H1 (cell line): ENCODE measurements around the gene RNF26. TPM values are rescaled to one million over a fixed set of nuclear protein-coding genes. Genes with fewer than 3 reads are reported as not detected.

Source experiments
- CTCF ChIA-PET: fragments of 300-600 bp; sonication (Branson Sonifier 250); formaldehyde crosslinking; loops from one replicate; lab custom pipeline; 2021; ENCODE audit not compliant: partially characterized antibody; lab: Charles Lee
- POLR2A ChIA-PET: fragments of 300-600 bp; sonication (Branson Sonifier 250); formaldehyde crosslinking; loops from one replicate; lab custom pipeline; 2021; ENCODE audit warnings: inconsistent platforms; ENCODE audit not compliant: partially characterized antibody; lab: Charles Lee
- DNase-seq, 2 experiments: peaks; one replicate each; pipeline versions ENCODE4 v3.0.0 to v3.0.0-alpha.2; 2010 to 2022; ENCODE audit warnings: low spot score in 2 of 2, low read depth in 1 of 2, mixed read lengths in 1 of 2
- FAIRE-seq: peaks from 2 replicates; lab custom pipeline; 2011; peaks lifted over from hg19 to GRCh38; lab: Jason Lieb, UNC
- H2AFZ ChIP-seq: 2 replicates; pipeline ENCODE4 v1.8.1; 2012; ENCODE audit warnings: low read length, inconsistent platforms
- H2AK5ac ChIP-seq: 2 replicates; pipeline ENCODE4 v1.6.1; 2013; ENCODE audit warnings: low read depth, low read length
- H2BK120ac ChIP-seq: replicated peaks from 2 replicates; pipeline ENCODE3; 2013; ENCODE audit warnings: low read depth, low read length, inconsistent platforms
- H2BK12ac ChIP-seq: 2 replicates; pipeline ENCODE4 v1.6.1; 2013; ENCODE audit warnings: low read depth, low read length
- H2BK15ac ChIP-seq: 2 replicates; pipeline ENCODE4 v1.6.1; 2013; ENCODE audit warnings: low read length
- H2BK20ac ChIP-seq: 2 replicates; pipeline ENCODE4 v1.6.1; 2013; ENCODE audit warnings: low read length
- H2BK5ac ChIP-seq: 2 replicates; pipeline ENCODE4 v1.6.1; 2013; ENCODE audit warnings: low read depth, low read length
- H3K14ac ChIP-seq: 2 replicates; pipeline ENCODE4 v1.6.1; 2013; ENCODE audit warnings: inconsistent platforms; ENCODE audit not compliant: insufficient read length
- H3K18ac ChIP-seq: 2 replicates; pipeline ENCODE4 v1.6.1; 2013; ENCODE audit warnings: low read length; ENCODE audit errors: extremely low read depth
- H3K23ac ChIP-seq: 2 replicates; pipeline ENCODE4 v1.6.1; 2013; ENCODE audit warnings: inconsistent platforms; ENCODE audit not compliant: insufficient read length
- H3K23me2 ChIP-seq: 2 replicates; pipeline ENCODE4 v1.6.1; 2013; ENCODE audit warnings: low read depth, low read length
- H3K27ac ChIP-seq: 2 replicates; pipeline ENCODE4 v1.6.1; 2011; ENCODE audit warnings: low read depth, low read length, inconsistent platforms
- H3K27me3 ChIP-seq, 4 experiments: replicated peaks in 1 of 4; 1 replicate in 1 of 4; 2 replicates in 3 of 4; pipeline versions ENCODE4 v1.6.1 to v1.8.1; 2011 to 2013; ENCODE audit warnings: low read length in 3 of 4, mild to moderate bottlenecking in 3 of 4, inconsistent platforms in 2 of 4, mixed read lengths in 2 of 4, moderate library complexity in 1 of 4; ENCODE audit not compliant: control insufficient read depth in 3 of 4, insufficient read depth in 3 of 4; ENCODE audit errors: extremely low read depth in 1 of 4
- H3K36me3 ChIP-seq, 4 experiments: 2 replicates each; pipeline versions ENCODE4 v1.6.1 to v1.8.1; 2011 to 2013; ENCODE audit warnings: mild to moderate bottlenecking in 4 of 4, low read length in 3 of 4, moderate library complexity in 2 of 4, control low read depth in 1 of 4, inconsistent platforms in 1 of 4; ENCODE audit not compliant: insufficient read depth in 4 of 4, control insufficient read depth in 2 of 4
- H3K4ac ChIP-seq: replicated peaks from 2 replicates; pipeline ENCODE3; 2013; ENCODE audit warnings: low read length, low read depth, mixed read lengths, inconsistent platforms; ENCODE audit not compliant: insufficient read length
- H3K4me1 ChIP-seq, 4 experiments: replicated peaks in 1 of 4; 1 replicate in 1 of 4; 2 replicates in 3 of 4; pipeline versions ENCODE4 v1.6.1 to v1.8.1; 2011 to 2013; ENCODE audit warnings: low read length in 3 of 4, inconsistent platforms in 2 of 4, mixed read lengths in 1 of 4; ENCODE audit not compliant: insufficient read depth in 4 of 4, control insufficient read depth in 3 of 4
- H3K4me2 ChIP-seq, 2 experiments: 2 replicates each; pipeline versions ENCODE4 v1.6.1 to v1.8.1; 2011 to 2013; ENCODE audit warnings: low read depth in 2 of 2, low read length in 2 of 2, control low read depth in 1 of 2, inconsistent platforms in 1 of 2, mild to moderate bottlenecking in 1 of 2; ENCODE audit not compliant: insufficient read depth in 1 of 2
- H3K4me3 ChIP-seq, 4 experiments: fragments of 200-600, 300-600 bp in 1 of 4; sonication (generic), shearing (Covaris generic), sonication (Bioruptor Twin) in 1 of 4; 2 replicates each; pipeline versions ENCODE4 v1.5.1 to v1.8.1; 2011 to 2016; ENCODE audit warnings: low read length in 4 of 4, low read depth in 3 of 4, control low read depth in 2 of 4, inconsistent platforms in 2 of 4, mild to moderate bottlenecking in 2 of 4, mixed read lengths in 1 of 4, moderate library complexity in 1 of 4; ENCODE audit not compliant: insufficient read depth in 2 of 4; ENCODE audit errors: extremely low read depth in 1 of 4
- H3K56ac ChIP-seq: replicated peaks from 2 replicates; pipeline ENCODE3; 2013; ENCODE audit warnings: low read depth, mild to moderate bottlenecking, mixed read lengths, low read length, inconsistent platforms; ENCODE audit not compliant: insufficient read length
- H3K79me1 ChIP-seq: 2 replicates; pipeline ENCODE4 v1.6.1; 2013; ENCODE audit warnings: low read depth, low read length, control low read depth
- H3K79me2 ChIP-seq, 2 experiments: 2 replicates each; pipeline versions ENCODE4 v1.6.1 to v1.8.1; 2012 to 2013; ENCODE audit warnings: low read length in 2 of 2, mild to moderate bottlenecking in 2 of 2, inconsistent platforms in 1 of 2; ENCODE audit not compliant: insufficient read depth in 2 of 2, control insufficient read depth in 1 of 2
- H3K9ac ChIP-seq, 4 experiments: replicated peaks in 1 of 4; 1 replicate in 1 of 4; 2 replicates in 3 of 4; pipeline versions ENCODE4 v1.6.1 to v1.8.1; 2011 to 2013; ENCODE audit warnings: low read depth in 3 of 4, low read length in 3 of 4, control low read depth in 2 of 4, mild to moderate bottlenecking in 2 of 4, moderate library complexity in 2 of 4, inconsistent platforms in 1 of 4; ENCODE audit errors: extremely low read depth in 1 of 4
- H3K9me3 ChIP-seq, 2 experiments: 2 replicates each; pipeline versions ENCODE4 v1.6.1 to v1.8.1; 2012 to 2013; ENCODE audit warnings: mild to moderate bottlenecking in 2 of 2, moderate library complexity in 2 of 2, control low read depth in 1 of 2, inconsistent platforms in 1 of 2, low read depth in 1 of 2, low read length in 1 of 2, mixed read lengths in 1 of 2; ENCODE audit not compliant: insufficient read depth in 2 of 2
- H4K20me1 ChIP-seq, 2 experiments: replicated peaks in 1 of 2; 2 replicates each; pipeline versions ENCODE3 to v1.8.1; 2011 to 2013; ENCODE audit warnings: inconsistent platforms in 2 of 2, low read length in 2 of 2, mild to moderate bottlenecking in 1 of 2; ENCODE audit not compliant: insufficient read depth in 2 of 2, control insufficient read depth in 1 of 2
- H4K5ac ChIP-seq: 2 replicates; pipeline ENCODE4 v1.6.1; 2013; ENCODE audit warnings: low read length, low read depth, mixed read lengths, inconsistent platforms; ENCODE audit not compliant: insufficient read length
- H4K8ac ChIP-seq: 2 replicates; pipeline ENCODE4 v1.8.0; 2013; ENCODE audit warnings: mild to moderate bottlenecking, moderate library complexity, low read length, inconsistent platforms; ENCODE audit not compliant: insufficient read depth; ENCODE audit errors: extremely low read depth
- H4K91ac ChIP-seq: replicated peaks from 2 replicates; pipeline ENCODE3; 2013; ENCODE audit warnings: low read length, mixed read lengths, inconsistent platforms; ENCODE audit not compliant: insufficient read length
- ASH2L ChIP-seq: fragments of 200-600, 300-600 bp; sonication (generic); IDR thresholded peaks from one replicate; pipeline ENCODE4 v1.7.1; 2017; ENCODE audit warnings: low read length
- EGR1 ChIP-seq: IDR thresholded peaks from 2 replicates; pipeline ENCODE4 v1.6.1; 2011; ENCODE audit warnings: low read depth, low read length, borderline replicate concordance
- POU5F1 ChIP-seq: IDR thresholded peaks from 2 replicates; pipeline ENCODE4 v1.6.1; 2011; ENCODE audit warnings: low read depth, mild to moderate bottlenecking, low read length, moderate library complexity
- RBBP5 ChIP-seq: IDR thresholded peaks from 2 replicates; pipeline ENCODE4 v1.7.1; 2012; ENCODE audit warnings: low read depth, mild to moderate bottlenecking, inconsistent platforms, low read length, moderate library complexity, borderline replicate concordance
- SAP30 ChIP-seq: fragments of 300-600 bp; sonication (generic); IDR thresholded peaks from 2 replicates; pipeline ENCODE4 v1.7.1; 2012; ENCODE audit warnings: low read length, moderate library complexity, mild to moderate bottlenecking, inconsistent platforms; ENCODE audit not compliant: insufficient read depth, insufficient replicate concordance
- SIX5 ChIP-seq: IDR thresholded peaks from 2 replicates; pipeline ENCODE4 v1.6.1; 2011; ENCODE audit warnings: mild to moderate bottlenecking, low read depth, low read length
- TAF7 ChIP-seq: optimal IDR thresholded peaks from 2 replicates; pipeline ENCODE3; 2011; ENCODE audit warnings: low read depth, mild to moderate bottlenecking, inconsistent platforms, low read length, moderate library complexity, borderline replicate concordance
- TEAD4 ChIP-seq: IDR thresholded peaks from 2 replicates; pipeline ENCODE4 v1.6.1; 2012; ENCODE audit warnings: low read depth, low read length, inconsistent platforms, mixed read lengths
- WGBS, 2 experiments: shearing (Covaris generic) in 1 of 2; methylation state at CpG; one replicate each; pipeline versions ENCODE4 v1.1.6 to v1.1.7; 2013 to 2015; ENCODE audit warnings: low lambda C conversion rate in 2 of 2, mixed read lengths in 2 of 2, inconsistent platforms in 1 of 2, low coverage in 1 of 2, missing lambda C conversion rate in 1 of 2; ENCODE audit not compliant: insufficient replicate concordance in 2 of 2, insufficient coverage in 1 of 2, insufficient read length in 1 of 2; ENCODE audit errors: extremely low coverage in 1 of 2, missing lambda C conversion rate in 1 of 2; 5-methylcytosine and 5-hydroxymethylcytosine counted together
- polyA plus RNA-seq, 7 experiments: library from polyadenylated mRNA; depleted of rRNA in 3 of 7; stranded (reverse) in 5 of 7; unstranded in 2 of 7; fragments of >200 nt in 5 of 7; fragments of 200-250 nt in 2 of 7; gene quantifications; 1 replicate in 5 of 7; 2 replicates in 1 of 7; 4 replicates in 1 of 7; pipeline versions ENCODE4 v1.2.1 to v1.2.3, GENCODE V29; 2011 to 2013; ENCODE audit warnings: missing spikeins in 2 of 7, mixed read lengths in 2 of 7
- total RNA-seq: library from RNA; stranded (reverse); fragmentation: NEBNext Ultra II Directional; extraction: Animal tissue kit (Norgen Biotek cat#: 25700); gene quantifications from 2 replicates; pipeline ENCODE4 v1.2.1, GENCODE V29; 2021
- TF ChIP-seq, protein P1 (sequence below): IDR thresholded peaks from 2 replicates; pipeline ENCODE4 v1.6.1; 2011; ENCODE audit warnings: low read depth, mild to moderate bottlenecking, low read length; ENCODE audit not compliant: insufficient read depth
- TF ChIP-seq, protein P2 (sequence below): IDR thresholded peaks from 2 replicates; pipeline ENCODE4 v1.6.1; 2011; ENCODE audit warnings: low read length, improper control_type of control experiment

RNF26 gene
- total and polyA plus RNA-seq, 2 of the 8 experiments (the other 6 are each of a cell fraction or from before 2014, with no cell fraction given), result 82.7 to 84.0 TPM

GRCh38 chr11:119338965-119339588, 4.8 kb downstream of the RNF26 start:
- Histone ChIP-seq H3K36me3 (peaks cover 0 to 6% (median 2%) of the 10 kb centered on the region in 4 experiments; a peak in 1 of 8 replicates), H3K14ac (no peak overlapping the region), H3K79me2 (peaks cover 5 to 26% of the 10 kb centered on the region in 2 experiments; a peak in 3 of 4 replicates), H3K27me3 (peaks cover 12 to 42% (median 33%) of the 10 kb centered on the region in 4 experiments), H3K4me1 (peaks cover 5 to 38% (median 28%) of the 10 kb centered on the region in 4 experiments), H3K18ac (peak overlapping the region; percentile 83), H4K8ac (no peak overlapping the region), H3K23ac (no peak overlapping the region), H3K4ac (peak overlapping the region; percentile 73), H3K56ac (no peak overlapping the region), H2BK15ac (peak overlapping the region; percentile 61; the same call in 1 of the 2 replicates), H2BK12ac (peak overlapping the region; percentile 75; the same call in 1 of the 2 replicates), H3K27ac (no peak overlapping the region), H2AK5ac (peak overlapping the region; percentile 94; the same call in 1 of the 2 replicates), H2BK5ac (no peak overlapping the region), H2BK20ac (0 out of 2 replicates have a peak overlapping the region, but pooled peaks have one; percentile 61), H4K5ac (no peak overlapping the region), H2AFZ (no peak overlapping the region), H4K20me1 (peaks cover 3 to 16% of the 10 kb centered on the region in 2 experiments), H3K9me3 (no peaks in the 10 kb centered on the region), H3K4me2 (peak overlapping the region; percentile 56 to 76), H3K9ac (no peak overlapping the region), H3K4me3 (peak overlapping the region; percentile 34 to 69 (median 43); a peak in 7 of 8 replicates), H3K79me1 (peaks cover 12% of the 10 kb centered on the region), H4K91ac (peak overlapping the region; percentile 46), H2BK120ac (no peak overlapping the region), H3K23me2 (peaks cover 20% of the 10 kb centered on the region; the same call in 1 of the 2 replicates)
- 39% methylated on average over 10 of the region's 11 CpGs; no CpG with 5 or more reads in 1 of the 2 experiments for WGBS, 2 experiments
- FAIRE-seq (no peak), DNase-seq (peak in 1 of 2 experiments; percentile 59)
- ChIA-PET CTCF (interaction anchor here (0.5 to 20.0 kb wide), 24 partner anchors 11 to 356 kb away, joined by 3 to 463 read pairs (median 6); partner anchors contain the start of genes MCAM, NLRX1 and USP2), POLR2A (interaction anchor here (0.5 to 3.4 kb wide), 9 partner anchors 12 to 244 kb away, joined by 3 to 19 read pairs (median 3); partner anchors contain the start of gene DPAGT1)
- TF ChIP-seq, protein P1, sequence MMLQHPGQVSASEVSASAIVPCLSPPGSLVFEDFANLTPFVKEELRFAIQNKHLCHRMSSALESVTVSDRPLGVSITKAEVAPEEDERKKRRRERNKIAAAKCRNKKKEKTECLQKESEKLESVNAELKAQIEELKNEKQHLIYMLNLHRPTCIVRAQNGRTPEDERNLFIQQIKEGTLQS, result no peak
- TF ChIP-seq RBBP5, result no peak
- TF ChIP-seq EGR1, result no peak
- no peak for TF ChIP-seq ASH2L
- TF ChIP-seq TEAD4, result no peak
- no peak for TF ChIP-seq POU5F1
- TF ChIP-seq TAF7, result no peak
- TF ChIP-seq SIX5, result no peak
- TF ChIP-seq SAP30, result no peak
- TF ChIP-seq, protein P2, sequence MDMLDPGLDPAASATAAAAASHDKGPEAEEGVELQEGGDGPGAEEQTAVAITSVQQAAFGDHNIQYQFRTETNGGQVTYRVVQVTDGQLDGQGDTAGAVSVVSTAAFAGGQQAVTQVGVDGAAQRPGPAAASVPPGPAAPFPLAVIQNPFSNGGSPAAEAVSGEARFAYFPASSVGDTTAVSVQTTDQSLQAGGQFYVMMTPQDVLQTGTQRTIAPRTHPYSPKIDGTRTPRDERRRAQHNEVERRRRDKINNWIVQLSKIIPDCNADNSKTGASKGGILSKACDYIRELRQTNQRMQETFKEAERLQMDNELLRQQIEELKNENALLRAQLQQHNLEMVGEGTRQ, result no peak
